GM21723 (cell line): ENCODE data around the gene PTPDC1.
"Not testable (repeated sequence)": the region's sequence is repeated elsewhere in the genome, so short reads cannot be mapped to it uniquely, and the experiment has no call there.

Experiments used
- ATAC-seq: cut with Tn5 transposase; IDR thresholded peaks from one replicate; pipeline ENCODE4 v1.9.1; 2021; ENCODE audit warnings: mild to moderate bottlenecking, moderate library complexity; ENCODE audit not compliant: unreplicated experiment

The PTPDC1 gene

DNA sequence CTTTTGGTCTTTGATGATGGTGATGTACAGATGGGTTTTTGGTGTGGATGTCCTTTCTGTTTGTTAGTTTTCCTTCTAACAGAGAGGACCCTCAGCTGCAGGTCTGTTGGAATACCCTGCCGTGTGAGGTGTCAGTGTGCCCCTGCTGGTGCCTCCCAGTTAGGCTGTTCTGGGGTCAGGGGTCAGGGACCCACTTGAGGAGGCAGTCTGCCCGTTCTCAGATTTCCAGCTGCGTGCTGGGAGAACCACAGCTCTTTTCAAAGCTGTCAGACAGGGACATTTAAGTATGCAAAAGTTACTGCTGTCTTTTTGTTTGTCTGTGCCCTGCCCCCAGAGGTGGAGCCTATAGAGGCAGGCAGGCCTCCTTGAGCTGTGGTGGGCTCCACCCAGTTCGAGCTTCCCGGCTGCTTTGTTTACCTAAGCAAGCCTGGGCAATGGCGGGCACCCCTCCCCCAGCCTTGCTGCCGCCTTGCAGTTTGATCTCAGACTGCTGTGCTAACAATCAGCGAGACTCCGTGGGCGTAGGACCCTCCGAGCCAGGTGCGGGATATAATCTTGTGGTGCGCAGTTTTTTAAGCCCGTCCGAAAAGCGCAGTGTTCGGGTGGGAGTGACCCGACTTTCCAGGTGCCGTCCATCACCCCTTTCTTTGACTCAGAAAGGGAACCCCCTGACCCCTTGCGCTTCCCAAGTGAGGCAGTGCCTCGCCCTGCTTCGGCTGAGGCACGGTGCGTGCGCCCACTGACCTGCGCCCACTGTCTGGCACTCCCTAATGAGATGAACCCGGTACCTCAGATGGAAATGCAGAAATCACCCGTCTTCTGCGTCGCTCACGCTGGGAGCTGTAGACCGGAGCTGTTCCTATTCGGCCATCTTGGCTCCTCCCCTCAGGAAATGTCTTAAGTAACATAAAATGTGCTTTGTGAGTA lies 10.2 kb downstream of the PTPDC1 start:
- not testable (repeated sequence) for ATAC-seq

DNA sequence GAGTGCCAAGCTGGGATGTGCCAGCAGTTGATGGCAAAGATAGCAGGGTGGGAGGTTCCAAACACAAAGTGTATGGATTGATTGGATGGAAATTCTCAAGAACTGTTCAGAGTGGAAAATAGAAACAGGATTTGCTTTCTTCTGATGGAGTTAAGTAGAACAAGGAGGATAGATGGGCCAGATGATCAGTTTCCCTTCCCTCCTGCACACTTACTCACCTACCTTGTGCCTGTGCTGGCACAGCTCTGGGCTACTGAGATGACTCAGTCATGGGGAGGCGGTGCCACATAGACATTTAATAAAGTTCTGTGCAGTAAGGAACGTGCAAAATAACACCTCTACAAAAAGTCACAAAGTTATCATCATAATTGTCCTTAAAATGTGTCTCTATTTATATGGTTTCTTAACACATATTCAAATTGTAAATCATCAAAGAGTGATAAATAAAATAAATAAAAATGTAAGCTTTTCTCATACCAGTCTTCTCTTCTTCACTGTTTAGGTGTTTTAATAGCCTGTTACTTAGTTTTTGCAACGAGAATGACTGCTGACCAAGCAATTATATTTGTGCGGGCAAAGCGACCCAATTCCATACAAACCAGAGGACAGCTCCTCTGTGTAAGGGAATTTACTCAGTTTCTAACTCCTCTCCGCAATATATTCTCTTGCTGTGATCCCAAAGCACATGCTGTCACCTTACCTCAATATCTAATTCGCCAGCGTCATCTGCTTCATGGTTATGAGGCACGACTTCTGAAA lies 12.7 kb downstream of the PTPDC1 start:
- no peak for ATAC-seq

DNA sequence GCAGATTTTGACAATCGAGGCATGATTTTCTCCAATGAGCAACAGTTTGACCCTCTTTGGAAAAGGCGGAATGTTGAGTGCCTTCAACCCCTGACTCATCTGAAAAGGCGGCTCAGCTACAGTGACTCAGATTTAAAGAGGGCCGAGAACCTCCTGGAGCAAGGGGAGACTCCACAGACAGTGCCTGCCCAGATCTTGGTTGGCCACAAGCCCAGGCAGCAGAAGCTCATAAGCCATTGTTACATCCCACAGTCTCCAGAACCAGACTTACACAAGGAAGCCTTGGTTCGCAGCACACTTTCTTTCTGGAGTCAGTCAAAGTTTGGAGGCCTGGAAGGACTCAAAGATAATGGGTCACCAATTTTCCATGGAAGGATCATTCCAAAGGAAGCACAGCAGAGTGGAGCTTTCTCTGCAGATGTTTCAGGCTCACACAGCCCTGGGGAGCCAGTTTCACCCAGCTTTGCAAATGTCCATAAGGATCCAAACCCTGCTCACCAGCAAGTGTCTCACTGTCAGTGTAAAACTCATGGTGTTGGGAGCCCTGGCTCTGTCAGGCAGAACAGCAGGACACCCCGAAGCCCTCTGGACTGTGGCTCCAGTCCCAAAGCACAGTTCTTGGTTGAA lies 13.6 kb downstream of the PTPDC1 start:
- ATAC-seq, result no peak

DNA sequence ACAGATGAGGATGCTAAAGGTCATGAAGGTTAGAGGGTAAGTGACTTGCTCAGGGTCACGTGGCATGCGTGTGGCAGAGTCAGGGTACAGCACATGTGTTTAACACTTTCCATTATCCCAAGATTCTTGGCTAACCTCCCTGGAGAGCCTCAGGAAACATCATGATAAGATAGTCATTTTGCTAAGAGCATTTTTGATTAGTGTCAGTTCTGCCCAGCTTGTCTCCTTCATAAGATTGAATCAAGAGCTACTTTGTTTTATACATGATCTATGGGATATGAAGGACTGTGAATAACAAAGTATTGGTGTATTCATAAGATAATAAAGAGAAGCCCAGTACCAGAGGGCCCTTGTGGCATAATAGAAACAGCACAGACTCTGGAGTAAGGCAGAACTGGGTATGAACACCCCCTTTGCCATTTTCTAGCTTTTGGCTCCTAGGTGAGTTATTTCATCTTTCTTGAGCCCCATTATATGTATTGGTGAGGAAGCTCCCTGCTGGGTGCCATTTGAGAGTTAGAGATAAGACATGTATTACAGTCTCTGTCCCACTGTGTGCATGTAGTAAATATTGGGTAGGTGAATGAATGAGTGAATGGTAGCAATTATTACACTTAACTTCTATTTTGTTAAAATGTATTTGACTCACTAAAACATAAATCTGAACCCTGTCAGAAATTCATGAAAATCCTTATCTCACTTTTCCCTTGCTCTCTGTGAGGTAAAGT lies 16.1 kb downstream of the PTPDC1 start:
- ATAC-seq, result no peak

DNA sequence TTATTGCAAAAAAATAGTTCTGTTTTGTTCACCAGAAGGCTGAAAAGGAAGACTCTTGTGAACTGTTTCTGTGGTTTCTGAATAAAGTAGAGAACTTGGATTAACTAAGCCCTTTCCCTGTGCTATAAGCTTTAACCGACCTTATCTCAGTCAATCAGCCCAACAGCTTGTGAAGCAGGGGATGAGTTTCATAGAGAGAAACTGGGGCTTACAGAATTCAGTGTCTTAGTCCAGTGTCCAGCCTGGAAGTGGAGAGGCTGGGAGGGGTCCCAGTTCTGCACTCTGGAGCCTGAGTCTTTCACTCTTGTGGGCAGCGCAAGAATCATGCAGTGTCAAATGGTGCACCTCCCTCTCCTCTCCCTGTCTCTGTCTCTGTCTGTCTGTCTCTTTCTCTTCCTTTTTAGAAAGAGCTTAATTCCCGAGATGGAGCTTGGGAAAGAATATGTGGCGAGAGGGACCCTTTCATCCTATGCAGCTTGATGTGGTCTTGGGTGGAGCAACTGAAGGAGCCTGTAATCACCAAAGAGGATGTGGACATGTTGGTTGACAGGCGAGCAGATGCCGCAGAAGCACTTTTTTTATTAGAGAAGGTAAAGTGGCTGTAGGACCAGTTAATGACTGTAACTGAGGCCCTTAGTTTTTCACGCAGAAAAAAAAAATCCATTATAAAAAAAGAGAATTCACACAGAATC lies 17.0 kb downstream of the PTPDC1 start:
- ATAC-seq, result no peak

DNA sequence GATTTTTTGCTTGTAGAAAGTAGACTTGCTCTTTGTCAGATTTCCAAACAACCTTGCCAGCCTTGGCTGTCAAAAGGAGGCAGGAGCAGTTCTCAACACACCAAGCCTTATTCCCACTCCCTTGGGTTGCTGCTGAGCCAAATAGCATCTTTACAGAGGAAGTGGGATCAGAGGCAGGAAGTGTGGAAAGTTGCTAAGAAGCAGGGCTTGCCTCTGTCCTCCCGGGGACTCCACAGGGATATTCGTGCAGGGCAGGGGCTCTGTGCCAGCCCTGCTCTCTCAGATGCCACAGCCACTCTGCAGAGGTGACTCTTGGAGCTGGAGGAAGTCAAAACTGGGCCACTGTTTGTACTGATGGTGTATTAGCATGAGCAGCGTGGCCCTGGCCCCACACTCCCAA lies 24.3 kb downstream of the PTPDC1 start:
- ATAC-seq, result no peak

DNA sequence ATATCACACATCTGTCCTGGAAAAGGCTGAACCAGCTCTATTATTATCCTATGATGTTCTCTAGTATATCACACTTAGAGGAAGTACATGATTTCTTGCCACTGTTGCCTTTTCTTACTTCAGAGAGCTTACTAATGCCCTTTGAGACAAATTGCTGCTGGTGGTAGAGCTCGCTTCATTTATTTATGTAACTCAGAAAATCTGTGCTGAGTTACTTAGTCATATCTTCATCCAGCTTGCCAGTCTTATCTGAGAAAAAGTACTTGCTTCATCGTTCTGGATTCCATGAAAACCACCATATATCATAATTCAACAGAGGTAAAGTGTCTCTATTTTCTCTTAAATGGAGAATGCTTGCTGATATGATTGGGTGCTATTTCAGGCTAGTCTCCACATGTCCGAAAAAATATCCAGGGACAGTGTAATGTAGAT lies 26.6 kb downstream of the PTPDC1 start:
- ATAC-seq, result no peak

DNA sequence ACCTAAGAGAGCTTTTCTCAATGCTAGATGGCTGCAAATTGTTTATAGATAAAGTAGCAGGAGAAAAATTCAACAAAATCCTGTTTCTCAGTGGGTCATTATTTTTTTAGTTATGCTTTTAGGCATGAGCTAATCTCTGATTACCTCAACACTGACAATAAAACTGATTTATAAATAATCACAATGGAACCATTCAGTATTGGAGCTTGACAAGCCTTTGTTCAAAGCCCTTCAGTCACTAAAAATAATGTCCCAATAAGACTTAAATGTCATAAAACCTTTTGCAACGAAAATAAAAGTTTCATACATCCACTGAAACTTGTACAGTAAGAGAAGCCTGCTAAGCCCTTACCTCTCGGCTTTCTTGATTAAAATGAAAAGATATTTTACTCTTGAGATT lies 27.2 kb downstream of the PTPDC1 start:
- ATAC-seq, result no peak

DNA sequence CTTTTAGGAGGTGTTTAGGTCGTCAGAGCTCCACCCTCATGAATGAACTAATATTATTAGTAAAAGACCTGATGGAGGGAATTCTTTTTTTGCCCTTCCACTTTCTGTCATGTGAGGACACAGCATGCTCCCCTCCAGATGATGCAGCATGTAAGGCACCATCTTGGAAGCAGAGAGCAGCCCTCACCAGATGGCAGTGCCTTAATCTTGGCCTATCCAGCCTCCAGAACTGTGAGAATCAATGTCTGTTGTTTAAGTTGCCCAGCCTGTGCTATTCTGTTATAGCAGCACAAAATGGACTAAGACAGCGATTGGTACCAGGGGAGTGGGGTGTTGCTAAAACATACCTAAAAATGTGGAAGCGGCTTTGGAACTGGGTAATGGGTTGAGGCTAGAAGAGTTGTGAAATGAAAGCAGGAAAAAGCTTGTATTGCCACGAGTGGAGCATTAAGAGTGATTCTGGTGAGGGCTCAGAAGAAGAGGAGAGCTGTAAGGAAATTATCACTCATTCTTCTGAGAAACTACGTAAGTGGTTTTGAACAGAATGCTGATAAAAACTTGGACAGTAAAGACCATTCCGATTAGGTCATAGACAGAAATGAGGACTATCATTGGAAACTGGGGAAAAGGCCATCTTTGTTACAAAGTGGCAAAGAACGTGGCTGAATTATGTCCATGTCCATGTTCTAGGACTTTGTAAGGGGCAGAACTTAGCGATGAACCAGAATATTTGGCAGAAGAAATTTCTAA lies 28.6 kb downstream of the PTPDC1 start:
- no peak for ATAC-seq

DNA sequence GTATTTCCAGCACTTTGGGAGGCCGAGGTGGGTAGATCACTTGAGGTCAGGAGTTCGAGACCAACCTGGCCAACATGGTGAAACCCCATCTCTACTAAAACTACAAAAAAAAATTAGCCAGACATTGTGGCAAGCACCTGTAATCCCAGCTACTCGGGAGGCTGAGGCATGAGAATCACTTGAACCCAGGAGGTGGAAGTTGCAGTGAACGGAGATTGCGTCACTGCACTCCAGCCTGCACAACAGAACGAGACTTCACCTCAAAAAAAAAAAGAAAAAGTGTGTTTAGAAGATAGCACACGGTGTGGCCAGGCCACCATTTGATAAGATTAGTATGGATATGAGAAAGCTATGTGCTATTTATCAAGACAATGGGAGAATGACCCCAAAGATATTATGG lies 35.8 kb downstream of the PTPDC1 start:
- ATAC-seq, result not testable (repeated sequence)

DNA sequence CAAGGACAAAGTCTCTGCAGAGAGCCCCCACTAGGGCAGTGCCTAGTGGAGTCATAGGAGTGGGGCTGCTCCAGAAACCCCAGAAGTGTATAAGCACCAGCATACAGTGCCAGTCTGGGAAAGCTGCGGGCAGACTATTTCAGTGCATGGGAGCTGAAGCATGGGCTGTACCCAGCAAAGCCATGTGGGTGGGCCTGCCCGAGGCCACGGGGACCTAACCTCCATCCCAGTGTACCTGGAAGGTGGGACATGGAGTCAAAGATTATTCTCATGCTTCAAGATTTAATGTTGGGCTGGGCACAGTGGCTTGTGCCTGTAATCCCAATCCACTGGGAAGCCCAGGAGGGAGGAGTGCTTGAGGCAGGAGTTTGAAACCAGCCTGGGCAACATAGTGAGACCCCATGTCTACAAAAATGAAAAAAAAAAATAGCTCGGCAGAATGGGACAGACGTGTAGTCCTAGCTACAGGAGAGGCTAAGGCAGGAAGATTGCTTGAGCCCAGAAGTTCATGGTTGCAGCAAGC lies 36.7 kb downstream of the PTPDC1 start:
- ATAC-seq, result no peak

DNA sequence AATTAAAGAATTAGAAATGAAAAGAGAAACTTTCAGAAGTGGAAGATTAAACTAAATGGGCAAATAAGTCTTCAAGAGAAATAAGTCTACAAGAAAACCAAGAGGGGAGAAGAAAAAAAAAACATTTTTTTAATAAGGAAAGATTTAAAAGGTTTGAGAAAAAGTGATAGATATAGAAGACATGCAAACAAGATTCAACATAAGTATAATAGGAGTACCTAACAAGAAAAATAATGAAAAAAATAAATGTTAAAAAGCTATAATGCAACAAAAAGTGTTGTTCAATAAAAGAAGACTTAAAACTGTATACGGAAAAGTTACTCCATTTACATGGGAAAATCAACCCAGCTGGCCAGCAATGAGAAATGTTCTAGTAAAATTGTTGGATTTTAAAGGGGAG lies 42.6 kb downstream of the PTPDC1 start:
- no peak for ATAC-seq

DNA sequence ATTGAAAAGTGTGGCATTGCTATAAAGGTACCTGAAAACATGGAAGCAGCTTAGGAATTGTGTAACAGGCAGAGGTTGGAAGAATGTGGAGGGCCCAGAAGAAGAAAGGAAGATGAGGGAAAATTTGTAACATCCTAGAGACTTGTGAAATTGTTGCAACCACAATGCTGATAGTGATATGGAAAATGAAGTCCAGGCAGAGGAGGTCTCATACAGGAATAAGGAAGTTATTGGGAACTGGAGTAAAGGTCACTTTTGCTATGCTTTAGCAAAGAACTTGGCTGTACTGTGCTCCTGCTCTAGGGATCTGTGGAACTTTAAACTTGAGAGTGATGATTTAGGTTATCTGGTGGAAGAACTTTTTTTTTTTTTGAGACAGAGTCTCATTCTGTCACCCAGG lies 43.5 kb downstream of the PTPDC1 start:
- no peak for ATAC-seq

DNA sequence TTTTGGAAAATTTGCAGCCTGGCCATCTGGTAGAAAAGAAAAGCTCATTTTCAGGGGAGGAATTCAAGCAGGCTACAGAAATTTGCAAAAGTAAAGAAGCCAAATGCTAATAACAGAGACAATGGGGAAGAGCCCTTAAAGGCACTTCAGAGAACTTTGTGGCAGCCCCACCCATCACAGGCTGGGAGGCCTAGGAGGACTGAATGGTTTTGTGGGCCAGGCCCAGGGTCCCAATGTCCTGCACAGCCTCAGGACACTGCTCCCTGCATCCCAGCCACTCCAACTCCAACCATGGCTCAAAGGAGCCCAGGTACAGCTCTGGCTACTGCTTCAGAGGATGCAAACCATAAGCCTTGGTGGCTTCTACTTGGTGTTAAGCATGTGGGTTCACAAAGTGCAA lies 44.3 kb downstream of the PTPDC1 start:
- no peak for ATAC-seq

DNA sequence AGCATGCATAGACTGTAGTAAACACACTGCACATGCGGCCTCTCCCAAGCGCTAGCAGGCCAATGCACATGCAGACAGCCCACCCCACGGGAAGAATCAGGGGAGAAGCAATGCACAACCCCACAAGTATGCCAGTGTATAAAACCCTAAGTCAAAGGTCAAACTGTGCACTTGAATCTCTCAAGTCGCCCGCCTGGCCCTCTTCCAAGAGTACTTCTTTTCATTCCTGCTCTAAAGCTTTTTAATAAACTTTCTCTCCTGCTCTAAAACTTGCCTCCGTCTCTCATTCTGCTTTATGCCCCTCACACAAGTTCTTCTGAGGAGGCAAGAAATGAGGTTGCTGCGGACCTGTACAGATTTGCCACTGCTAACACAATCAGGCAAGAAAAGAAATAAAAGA lies 50.4 kb downstream of the PTPDC1 start:
- no peak for ATAC-seq

DNA sequence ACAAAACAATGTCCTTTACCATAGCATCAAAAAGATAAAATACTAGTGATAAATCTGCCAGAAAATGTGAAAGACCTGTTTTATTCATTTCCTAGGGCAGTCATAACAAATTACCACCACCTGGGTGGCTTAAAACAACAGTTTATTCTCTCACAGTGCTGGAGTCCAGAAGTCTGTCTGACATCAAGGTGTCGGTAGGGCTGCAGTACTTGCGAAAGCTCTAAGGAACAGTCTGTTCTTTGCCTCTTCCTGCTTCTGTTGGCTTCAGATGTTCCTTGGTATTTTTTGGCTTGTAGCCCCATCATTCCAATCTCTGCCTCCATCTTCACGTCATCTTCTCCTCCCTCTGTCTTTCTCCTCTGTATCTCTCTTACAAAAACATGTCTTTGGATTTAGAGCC lies 51.0 kb downstream of the PTPDC1 start:
- ATAC-seq, result no peak

DNA sequence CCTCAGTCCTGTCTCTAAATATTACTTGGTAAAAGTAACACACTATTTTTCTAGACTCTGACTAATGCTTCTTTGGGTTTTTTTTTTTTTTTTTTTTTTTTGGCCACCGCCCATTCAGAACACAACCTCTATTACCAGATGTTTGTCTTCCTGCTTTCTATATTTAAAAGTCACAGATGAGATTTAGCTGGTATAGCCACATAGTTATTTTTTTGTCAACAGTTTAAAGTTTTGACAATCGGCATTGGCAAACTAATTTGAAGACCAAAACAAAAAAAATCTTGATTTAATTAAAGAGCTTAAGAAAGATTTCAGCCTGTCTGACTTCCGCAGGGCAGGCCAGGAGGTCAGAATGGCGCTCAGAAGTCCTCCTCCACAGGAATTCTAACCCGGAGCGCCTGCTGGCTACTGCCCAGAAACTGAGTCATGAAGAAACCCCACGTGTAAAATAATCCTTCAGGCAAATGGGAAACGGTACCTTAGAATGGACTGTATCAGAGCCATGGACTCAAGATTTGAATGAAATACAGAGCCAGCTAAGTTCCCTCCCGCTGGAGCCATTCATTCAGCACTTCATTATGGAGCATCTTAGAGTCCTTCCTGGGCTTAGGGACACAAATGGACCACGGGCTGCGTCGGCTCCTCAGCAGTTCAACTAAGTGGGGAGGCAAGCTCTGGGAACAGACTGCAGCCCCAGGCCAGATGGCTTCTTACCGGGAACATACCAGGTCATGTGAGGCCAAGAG lies 55.6 kb downstream of the PTPDC1 start:
- ATAC-seq, result no peak

DNA sequence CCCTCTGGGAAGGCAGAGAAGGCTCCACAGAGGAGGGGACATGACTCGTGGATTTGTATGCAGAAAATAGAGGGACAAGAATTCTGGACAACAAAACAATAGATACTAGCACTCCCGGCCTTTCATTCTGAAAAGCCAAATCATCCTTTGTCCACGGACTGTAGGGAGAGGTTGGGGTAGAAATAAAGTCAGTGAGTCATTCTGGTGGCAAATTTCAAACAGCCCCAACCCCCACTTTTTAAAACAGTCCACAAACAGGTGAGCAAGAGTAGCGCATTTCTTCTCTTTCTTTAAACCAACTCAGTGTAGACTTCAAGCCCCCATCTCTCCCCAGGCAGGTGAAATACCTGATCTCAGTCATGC lies 56.1 kb downstream of the PTPDC1 start:
- ATAC-seq, result no peak
